HL-60/S4 treated with retinoic acid at 250 ng/mL for 4 days and 3 days (cell line): ENCODE measurements around the gene ZSCAN16.
"Not testable (repeated sequence)": the region's sequence is repeated elsewhere in the genome, so short reads cannot be mapped to it uniquely, and the experiment has no call there.

Experiments used
- in situ Hi-C: fragments of 300-500 bp; cut with MboI; formaldehyde crosslinking; loops from 2 replicates; pipeline ENCODE4 v1.7.0; 2022; ENCODE audit warnings: low sequenced_read_pairs

The ZSCAN16 gene

GRCh38 chr6:28124350-28124970 is at the start of gene ZSCAN16:
Gene ZSCAN16 (plus strand): TSS chr6:28124609. CDS start chr6:28125444, 835 bp downstream.
- in situ Hi-C loops = no loop called here

GRCh38 chr6:28078050-28078449 is 46.4 kb upstream of the ZSCAN16 start:
- in situ Hi-C loops = no loop called here

- in situ Hi-C loops = no loop called here
These were observed 45.6 kb upstream of the ZSCAN16 start for GRCh38 chr6:28078836-28079235.

- in situ Hi-C loops = not testable (repeated sequence)
These were observed 44.1 kb upstream of the ZSCAN16 start, which contains the start of gene ZNF165 for GRCh38 chr6:28080381-28080630. Gene ZNF165 (plus strand): TSS chr6:28080568. CDS start chr6:28085481, 4,913 bp downstream.

- in situ Hi-C loops = no loop called here
These were observed 43.6 kb upstream of the ZSCAN16 start for GRCh38 chr6:28080631-28081485.

GRCh38 chr6:28081486-28081751 is 43.0 kb upstream of the ZSCAN16 start:
- in situ Hi-C loops = no loop called here

- in situ Hi-C loops = no loop called here
These were observed 41.5 kb upstream of the ZSCAN16 start for GRCh38 chr6:28082939-28083338.

- in situ Hi-C loops = no loop called here
These were observed 35.4 kb upstream of the ZSCAN16 start for GRCh38 chr6:28089054-28089453.

- in situ Hi-C loops = no loop called here
These were observed 33.4 kb upstream of the ZSCAN16 start for GRCh38 chr6:28090917-28091586.

GRCh38 chr6:28102222-28102621 is 22.2 kb upstream of the ZSCAN16 start:
- in situ Hi-C loops = not testable (repeated sequence)

- in situ Hi-C loops = not testable (repeated sequence)
These were observed 21.7 kb upstream of the ZSCAN16 start for GRCh38 chr6:28102699-28103098.

GRCh38 chr6:28104392-28105244 is 19.8 kb upstream of the ZSCAN16 start:
- in situ Hi-C loops = no loop called here

GRCh38 chr6:28105245-28105639 is 19.2 kb upstream of the ZSCAN16 start:
- in situ Hi-C loops = no loop called here

- in situ Hi-C loops = no loop called here
These were observed 16.9 kb upstream of the ZSCAN16 start for GRCh38 chr6:28107506-28107905.

GRCh38 chr6:28111964-28112363 is 12.4 kb upstream of the ZSCAN16 start:
- in situ Hi-C loops = no loop called here

- in situ Hi-C loops = no loop called here
These were observed 8.6 kb upstream of the ZSCAN16 start for GRCh38 chr6:28115799-28116198.

GRCh38 chr6:28117386-28118050 is 6.9 kb upstream of the ZSCAN16 start:
- in situ Hi-C loops = no loop called here

GRCh38 chr6:28118217-28118616 is 6.2 kb upstream of the ZSCAN16 start:
- in situ Hi-C loops = no loop called here

GRCh38 chr6:28121876-28122275 is 2.5 kb upstream of the ZSCAN16 start:
- in situ Hi-C loops = no loop called here

GRCh38 chr6:28122283-28122682 is 2.1 kb upstream of the ZSCAN16 start:
- in situ Hi-C loops = not testable (repeated sequence)

- in situ Hi-C loops = no loop called here
These were observed 553 bp downstream of the ZSCAN16 start for GRCh38 chr6:28124971-28125353.
